Kidney epithelial cell (primary cell): ENCODE data around the gene LETM1. TPM values are rescaled to one million over a fixed set of nuclear protein-coding genes. Genes with fewer than 3 reads are reported as not detected.

Source experiments
- DNase-seq: peaks from one replicate; pipeline ENCODE4 v3.0.0-alpha.2; 2010; ENCODE audit warnings: low read depth
- H3K27me3 ChIP-seq: 2 replicates; pipeline ENCODE4 v1.6.0; 2011; ENCODE audit warnings: low read length; ENCODE audit not compliant: control insufficient read depth, insufficient read depth
- H3K36me3 ChIP-seq: 2 replicates; pipeline ENCODE4 v1.5.1; 2011; ENCODE audit warnings: low read length; ENCODE audit not compliant: control insufficient read depth, insufficient read depth
- H3K4me3 ChIP-seq: 2 replicates; pipeline ENCODE4 v1.5.1; 2011; ENCODE audit warnings: low read depth, mild to moderate bottlenecking, control low read depth, low read length
- CTCF ChIP-seq: IDR thresholded peaks from 2 replicates; pipeline ENCODE4 v1.5.1; 2011; ENCODE audit warnings: mild to moderate bottlenecking, moderate library complexity, low read length, control low read depth, inconsistent platforms; ENCODE audit not compliant: insufficient read depth, poor library complexity, severe bottlenecking
- total RNA-seq: library from RNA; depleted of rRNA; stranded (reverse); fragments of >200 nt; gene quantifications from 2 replicates; pipeline ENCODE4 v1.2.3, GENCODE V29; 2015

The LETM1 gene
- total RNA-seq, 1 donor from 2014 or later = 41.5 TPM

GRCh38 chr4:1826531-1827350 is 29.2 kb downstream of the LETM1 start:
- Histone ChIP-seq H3K36me3 (peaks cover 1% of the 10 kb centered on the region), H3K27me3 (no peaks in the 10 kb centered on the region), H3K4me3 (no peak overlapping the region)
- TF ChIP-seq CTCF = no peak
- no peak for DNase-seq

GRCh38 chr4:1825326-1825725 is 30.6 kb downstream of the LETM1 start:
- TF ChIP-seq CTCF = no peak
- no peak for DNase-seq
- H3K36me3 ChIP-seq = peaks cover 1% of the 10 kb centered on the region
- H3K27me3 ChIP-seq = no peaks in the 10 kb centered on the region
- no peak overlapping the region for H3K4me3 ChIP-seq

DNA sequence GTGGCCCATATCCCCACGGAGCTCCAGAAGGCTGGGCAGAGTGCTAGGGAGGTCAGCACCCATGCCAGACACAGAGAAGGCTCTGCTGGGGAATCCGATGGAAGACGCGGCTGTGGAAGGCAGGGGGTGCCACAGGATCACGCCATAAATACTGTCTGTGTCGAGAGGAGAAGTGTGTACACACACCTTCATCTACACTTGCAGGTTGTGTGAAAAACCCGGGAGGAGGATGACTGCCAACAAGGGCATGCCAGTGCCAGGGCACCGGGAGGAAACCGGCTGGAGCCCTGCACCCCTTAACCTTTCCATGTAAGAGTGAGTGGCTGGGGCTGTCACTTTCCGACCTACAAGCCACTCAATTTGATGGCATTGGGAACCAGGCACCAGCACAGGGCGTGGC is 31.2 kb downstream of the LETM1 start:
- Histone ChIP-seq H3K27me3 (no peaks in the 10 kb centered on the region), H3K36me3 (peaks cover 1% of the 10 kb centered on the region), H3K4me3 (no peak overlapping the region)
- DNase-seq = no peak
- TF ChIP-seq CTCF = no peak

- DNase-seq = no peak
- Histone ChIP-seq H3K36me3 (peaks cover 1% of the 10 kb centered on the region), H3K4me3 (no peak overlapping the region), H3K27me3 (no peaks in the 10 kb centered on the region)
- TF ChIP-seq CTCF = no peak
Measured at GRCh38 chr4:1823545-1823932, 32.4 kb downstream of the LETM1 start.

- H3K27me3 ChIP-seq = no peaks in the 10 kb centered on the region
- TF ChIP-seq CTCF = no peak
- no peak overlapping the region for H3K4me3 ChIP-seq
- DNase-seq = no peak
- H3K36me3 ChIP-seq = peaks cover 1% of the 10 kb centered on the region
Measured at GRCh38 chr4:1822568-1823544, 33.1 kb downstream of the LETM1 start.
